NCI-H748 treated with DMSO at 0.1 percent for 48 hours (cell line): ENCODE measurements around the gene MB.

Source experiments
- DNase-seq: peaks from one replicate; lab custom pipeline; 2025; lab: John Stamatoyannopoulos, UW

Gene MB

GRCh38 chr22:35572556-35572955, 44.6 kb downstream of the MB start:
- DNase-seq = no peak

GRCh38 chr22:35570686-35571194, 46.4 kb downstream of the MB start:
- no peak for DNase-seq

GRCh38 chr22:35569916-35570315, 47.2 kb downstream of the MB start:
- no peak for DNase-seq

GRCh38 chr22:35568751-35569739, 48.1 kb downstream of the MB start:
- no peak for DNase-seq

- no peak for DNase-seq
These were observed 49.6 kb downstream of the MB start for GRCh38 chr22:35567351-35568141.

GRCh38 chr22:35564975-35565867, 51.9 kb downstream of the MB start:
- no peak for DNase-seq

- DNase-seq = no peak
These were observed 53.9 kb downstream of the MB start for GRCh38 chr22:35563211-35563610.

- no peak for DNase-seq
These were observed 55.2 kb downstream of the MB start for GRCh38 chr22:35561796-35562526.

- no peak for DNase-seq
These were observed 56.3 kb downstream of the MB start for GRCh38 chr22:35560824-35561223.

GRCh38 chr22:35560366-35560765, 56.8 kb downstream of the MB start:
- no peak for DNase-seq

- no peak for DNase-seq
These were observed 57.6 kb downstream of the MB start for GRCh38 chr22:35559354-35560005.

- no peak for DNase-seq
These were observed 58.4 kb downstream of the MB start for GRCh38 chr22:35558719-35559118.

GRCh38 chr22:35558031-35558430, 59.1 kb downstream of the MB start:
- no peak for DNase-seq
